Glutamatergic neuron (in vitro differentiated cells): ENCODE measurements around the gene NTNG1. TPM values are rescaled to one million over a fixed set of nuclear protein-coding genes. Genes with fewer than 3 reads are reported as not detected.
A peak's percentile ranks its signal among the peaks of the same experiment; 100 is the strongest.

Source experiments
- DNase-seq: peaks from one replicate; pipeline ENCODE4 v3.0.0; 2022
- H3K27ac Mint-ChIP-seq: one replicate; pipeline ENCODE4 v1.8.0; 2020; ENCODE audit warnings: mild to moderate bottlenecking, mixed read lengths, inconsistent platforms; ENCODE audit not compliant: unreplicated experiment
- H3K27me3 Mint-ChIP-seq: one replicate; pipeline ENCODE4 v1.8.0; 2020; ENCODE audit warnings: mild to moderate bottlenecking, moderate library complexity, mixed read lengths, inconsistent platforms; ENCODE audit not compliant: unreplicated experiment
- H3K36me3 Mint-ChIP-seq: one replicate; pipeline ENCODE4 v1.8.0; 2020; ENCODE audit warnings: mild to moderate bottlenecking, mixed read lengths, inconsistent platforms; ENCODE audit not compliant: unreplicated experiment
- H3K4me1 Mint-ChIP-seq: one replicate; pipeline ENCODE4 v1.8.0; 2020; ENCODE audit warnings: mild to moderate bottlenecking, low read depth, mixed read lengths, inconsistent platforms; ENCODE audit not compliant: unreplicated experiment
- H3K4me3 Mint-ChIP-seq: one replicate; pipeline ENCODE4 v1.8.0; 2020; ENCODE audit warnings: mild to moderate bottlenecking, mixed read lengths, inconsistent platforms; ENCODE audit not compliant: unreplicated experiment
- H3K9me3 Mint-ChIP-seq: one replicate; pipeline ENCODE4 v1.8.0; 2020; ENCODE audit warnings: mild to moderate bottlenecking, moderate library complexity, mixed read lengths, inconsistent platforms; ENCODE audit not compliant: unreplicated experiment
- total RNA-seq: library from RNA; stranded (reverse); fragmentation: NEBNext Ultra II Directional; extraction: Animal tissue kit (Norgen Biotek cat#: 25700); gene quantifications from one replicate; pipeline ENCODE4 v1.2.1, GENCODE V29; 2021; ENCODE audit not compliant: unreplicated experiment
- TF ChIP-seq, protein P1 (sequence below): fragments of 200-600 bp; sonication (generic); IDR thresholded peaks from one replicate; pipeline ENCODE4 v1.5.0; 2021; ENCODE audit not compliant: partially characterized antibody, unreplicated experiment

Gene NTNG1
- total RNA-seq, 1 donor from 2014 or later = 3.2 TPM

DNA sequence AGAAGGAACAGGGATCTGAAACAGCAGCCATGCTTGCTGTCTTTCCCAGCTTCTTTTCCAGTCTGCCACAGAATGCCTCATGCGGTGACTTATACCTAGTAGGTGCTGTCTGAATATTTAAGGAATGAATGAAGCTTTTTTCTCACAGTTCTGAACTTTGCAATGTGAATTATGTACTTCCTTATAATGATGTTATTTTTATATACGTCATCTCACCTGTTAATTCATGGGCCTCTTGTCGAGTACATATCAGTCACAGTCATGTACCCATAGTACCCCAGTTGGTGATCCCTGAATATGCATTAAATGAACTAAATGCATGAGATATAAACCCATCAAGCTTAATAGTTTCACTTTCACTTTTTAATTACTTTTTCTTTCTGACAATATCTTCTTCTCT is 132.7 kb downstream of the NTNG1 start:
- H3K36me3 Mint-ChIP-seq = no peaks in the 10 kb centered on the region
- no peak for DNase-seq
- peaks cover 10% of the 10 kb centered on the region for H3K4me1 Mint-ChIP-seq
- H3K4me3 Mint-ChIP-seq = no peak overlapping the region
- H3K9me3 Mint-ChIP-seq = no peaks in the 10 kb centered on the region
- TF ChIP-seq, protein P1, sequence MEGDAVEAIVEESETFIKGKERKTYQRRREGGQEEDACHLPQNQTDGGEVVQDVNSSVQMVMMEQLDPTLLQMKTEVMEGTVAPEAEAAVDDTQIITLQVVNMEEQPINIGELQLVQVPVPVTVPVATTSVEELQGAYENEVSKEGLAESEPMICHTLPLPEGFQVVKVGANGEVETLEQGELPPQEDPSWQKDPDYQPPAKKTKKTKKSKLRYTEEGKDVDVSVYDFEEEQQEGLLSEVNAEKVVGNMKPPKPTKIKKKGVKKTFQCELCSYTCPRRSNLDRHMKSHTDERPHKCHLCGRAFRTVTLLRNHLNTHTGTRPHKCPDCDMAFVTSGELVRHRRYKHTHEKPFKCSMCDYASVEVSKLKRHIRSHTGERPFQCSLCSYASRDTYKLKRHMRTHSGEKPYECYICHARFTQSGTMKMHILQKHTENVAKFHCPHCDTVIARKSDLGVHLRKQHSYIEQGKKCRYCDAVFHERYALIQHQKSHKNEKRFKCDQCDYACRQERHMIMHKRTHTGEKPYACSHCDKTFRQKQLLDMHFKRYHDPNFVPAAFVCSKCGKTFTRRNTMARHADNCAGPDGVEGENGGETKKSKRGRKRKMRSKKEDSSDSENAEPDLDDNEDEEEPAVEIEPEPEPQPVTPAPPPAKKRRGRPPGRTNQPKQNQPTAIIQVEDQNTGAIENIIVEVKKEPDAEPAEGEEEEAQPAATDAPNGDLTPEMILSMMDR = no peak
- H3K27me3 Mint-ChIP-seq = peaks cover 5% of the 10 kb centered on the region
- H3K27ac Mint-ChIP-seq = no peak overlapping the region

DNA sequence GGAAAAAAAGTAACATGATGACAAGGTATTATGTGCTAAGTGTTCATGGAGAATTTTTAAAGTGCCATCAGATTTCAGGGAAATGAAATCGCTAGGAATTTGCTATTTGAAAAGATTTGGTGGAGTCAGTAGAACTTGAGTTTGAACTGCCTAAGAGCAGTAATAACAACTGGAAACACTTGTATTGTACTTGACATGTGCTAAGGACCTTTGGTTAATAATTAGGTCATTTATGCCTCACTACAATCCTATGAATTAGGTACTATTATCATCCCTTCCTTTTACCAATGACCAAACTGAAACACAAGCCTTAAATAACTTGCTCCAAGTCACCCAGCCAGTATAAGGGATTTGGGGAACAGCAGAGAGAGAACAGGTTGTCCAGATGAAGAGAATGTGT is 133.4 kb downstream of the NTNG1 start:
- no peaks in the 10 kb centered on the region for H3K36me3 Mint-ChIP-seq
- no peak overlapping the region for H3K27ac Mint-ChIP-seq
- peaks cover 10% of the 10 kb centered on the region for H3K4me1 Mint-ChIP-seq
- no peak overlapping the region for H3K4me3 Mint-ChIP-seq
- peaks cover 5% of the 10 kb centered on the region for H3K27me3 Mint-ChIP-seq
- TF ChIP-seq, protein P1 = no peak
- DNase-seq = no peak
- no peaks in the 10 kb centered on the region for H3K9me3 Mint-ChIP-seq

DNA sequence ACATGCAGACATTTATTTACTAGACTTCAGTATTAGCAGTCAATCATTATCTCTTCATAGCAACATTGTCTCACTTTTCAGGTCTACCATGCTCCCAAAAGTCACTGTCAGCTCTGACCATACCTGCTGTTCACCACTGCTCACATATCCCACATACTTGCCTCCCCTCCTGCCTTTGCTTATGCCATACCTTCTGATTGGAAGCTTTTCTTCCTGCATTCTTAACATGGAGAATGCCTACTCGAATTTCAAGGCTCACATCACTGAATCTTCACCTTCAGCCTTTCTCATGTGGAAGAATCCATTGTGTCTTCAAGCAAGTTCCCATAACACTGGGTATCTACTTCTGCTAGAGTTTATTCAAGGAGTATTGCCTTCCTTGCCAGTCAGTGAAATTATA is 135.4 kb downstream of the NTNG1 start:
- H3K4me3 Mint-ChIP-seq = no peak overlapping the region
- no peaks in the 10 kb centered on the region for H3K36me3 Mint-ChIP-seq
- TF ChIP-seq, protein P1 = no peak
- DNase-seq = no peak
- no peaks in the 10 kb centered on the region for H3K9me3 Mint-ChIP-seq
- H3K27ac Mint-ChIP-seq = no peak overlapping the region
- peaks cover 10% of the 10 kb centered on the region for H3K4me1 Mint-ChIP-seq
- H3K27me3 Mint-ChIP-seq = peaks cover 5% of the 10 kb centered on the region

DNA sequence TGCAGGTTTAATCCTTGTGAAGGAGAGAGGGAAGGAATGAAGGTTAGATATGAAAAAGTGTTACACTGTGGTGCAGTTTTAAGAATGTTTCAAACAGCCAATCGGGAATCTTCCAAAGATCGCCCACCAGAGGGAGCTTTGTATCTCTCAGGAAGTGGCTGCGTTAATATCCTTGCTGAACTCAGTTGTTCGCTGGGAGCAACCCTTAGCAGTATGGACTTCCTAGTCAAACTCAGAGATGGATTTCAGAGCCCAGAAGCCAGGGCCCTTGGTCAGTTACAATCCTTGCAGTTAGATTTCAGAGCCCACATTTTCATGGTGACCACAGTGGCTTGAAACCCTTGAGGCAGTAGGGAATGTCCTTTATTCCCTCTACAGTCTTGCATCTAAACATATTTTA is 136.2 kb downstream of the NTNG1 start:
- Mint-ChIP-seq H3K4me1 (peaks cover 10% of the 10 kb centered on the region), H3K4me3 (no peak overlapping the region), H3K27ac (no peak overlapping the region), H3K9me3 (no peaks in the 10 kb centered on the region), H3K36me3 (no peaks in the 10 kb centered on the region), H3K27me3 (peaks cover 5% of the 10 kb centered on the region)
- peak; percentile 63 for DNase-seq
- TF ChIP-seq, protein P1 = peak; percentile 70

DNA sequence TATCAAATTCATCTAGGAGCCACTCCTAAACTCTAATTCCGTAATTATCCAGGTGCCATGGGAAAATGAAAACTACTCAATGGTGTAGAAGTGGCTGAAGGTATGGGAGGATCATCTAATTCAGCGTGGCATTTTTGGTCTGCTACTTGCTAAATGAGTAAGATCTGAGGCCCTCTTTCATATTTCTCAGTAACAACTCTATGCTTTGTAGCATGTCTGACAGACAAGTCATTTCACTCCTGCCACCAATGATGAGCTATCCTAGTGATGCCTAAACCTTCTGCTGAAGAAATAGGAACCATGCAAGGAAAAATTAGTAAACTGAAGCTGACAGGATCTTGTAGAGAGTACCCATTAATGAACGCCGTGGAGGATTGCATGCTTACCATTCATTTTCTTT is 145.3 kb downstream of the NTNG1 start:
- no peaks in the 10 kb centered on the region for H3K36me3 Mint-ChIP-seq
- no peak for DNase-seq
- no peak overlapping the region for H3K27ac Mint-ChIP-seq
- H3K4me3 Mint-ChIP-seq = no peak overlapping the region
- no peaks in the 10 kb centered on the region for H3K9me3 Mint-ChIP-seq
- no peaks in the 10 kb centered on the region for H3K27me3 Mint-ChIP-seq
- TF ChIP-seq, protein P1 = no peak
- H3K4me1 Mint-ChIP-seq = no peaks in the 10 kb centered on the region
